HG02840 (cell line): ENCODE results near the gene NUDT13.
A peak's percentile ranks its signal among the peaks of the same experiment; 100 is the strongest.

ENCODE experiments used
- ATAC-seq: cut with Tn5 transposase; IDR thresholded peaks from one replicate; pipeline ENCODE4 v1.9.1; 2021; ENCODE audit warnings: mild to moderate bottlenecking, moderate library complexity, moderate number of reproducible peaks; ENCODE audit not compliant: unreplicated experiment, low FRiP score

Gene NUDT13

GRCh38 chr10:73161079-73161478, 50.8 kb downstream of the NUDT13 start:
- ATAC-seq: no peak

- ATAC-seq: no peak
Observed at GRCh38 chr10:73161662-73162061, 51.4 kb downstream of the NUDT13 start.

- no peak for ATAC-seq
Observed at GRCh38 chr10:73163096-73163495, 52.8 kb downstream of the NUDT13 start.

GRCh38 chr10:73166972-73167371, 56.7 kb downstream of the NUDT13 start:
- ATAC-seq: no peak

- no peak for ATAC-seq
Observed at GRCh38 chr10:73167458-73167782, 57.2 kb downstream of the NUDT13 start.

GRCh38 chr10:73167783-73168464, 57.7 kb downstream of the NUDT13 start, which contains the start of the genes ECD and FAM149B1:
ECD (minus strand) TSS chr10:73168008; CDS start chr10:73163937, 4,071 bp downstream.
FAM149B1 (plus strand) TSS chr10:73168119; CDS start chr10:73168340, 221 bp downstream.
- ATAC-seq: peak; percentile 94

- ATAC-seq: no peak
Observed at GRCh38 chr10:73168465-73168803, 58.2 kb downstream of the NUDT13 start.

GRCh38 chr10:73169320-73169719, 59.1 kb downstream of the NUDT13 start:
- ATAC-seq: no peak

- ATAC-seq: no peak
Observed at GRCh38 chr10:73172867-73173266, 62.6 kb downstream of the NUDT13 start.

GRCh38 chr10:73174148-73174925, 64.1 kb downstream of the NUDT13 start:
- ATAC-seq: no peak
